IPS-20b (cell line): ENCODE data around the gene MAST1.
"Not testable (repeated sequence)": the region's sequence is repeated elsewhere in the genome, so short reads cannot be mapped to it uniquely, and the experiment has no call there.

Experiments
- H3K27ac ChIP-seq: one replicate; pipeline ENCODE4 v1.5.1; 2013; ENCODE audit warnings: low read length
- H3K27me3 ChIP-seq: 2 replicates; pipeline ENCODE4 v1.6.1; 2013; ENCODE audit warnings: mild to moderate bottlenecking, low read length, inconsistent platforms; ENCODE audit not compliant: insufficient read depth
- H3K36me3 ChIP-seq: 2 replicates; pipeline ENCODE4 v1.6.1; 2013; ENCODE audit warnings: low read depth, mild to moderate bottlenecking, inconsistent platforms, low read length, moderate library complexity; ENCODE audit not compliant: insufficient read depth
- H3K4me1 ChIP-seq: 2 replicates; pipeline ENCODE4 v1.6.1; 2013; ENCODE audit warnings: mild to moderate bottlenecking, control low read depth, inconsistent platforms, low read length, moderate library complexity; ENCODE audit not compliant: insufficient read depth
- H3K4me3 ChIP-seq: 2 replicates; pipeline ENCODE4 v1.5.1; 2013; ENCODE audit warnings: mild to moderate bottlenecking, low read length, inconsistent platforms
- H3K9ac ChIP-seq: 2 replicates; pipeline ENCODE4 v1.6.1; 2013; ENCODE audit warnings: low read depth, mild to moderate bottlenecking, inconsistent platforms, low read length, moderate library complexity
- H3K9me3 ChIP-seq: 2 replicates; pipeline ENCODE4 v1.6.1; 2013; ENCODE audit warnings: mild to moderate bottlenecking, low read depth, low read length, inconsistent platforms; ENCODE audit not compliant: insufficient read depth

Gene MAST1

GRCh38 chr19:12834976-12835757 is 3.1 kb upstream of the MAST1 start:
- Histone ChIP-seq H3K36me3 (no peaks in the 10 kb centered on the region), H3K27me3 (peaks cover 85% of the 10 kb centered on the region), H3K4me3 (peak overlapping the region; percentile 65), H3K4me1 (peaks cover 7% of the 10 kb centered on the region), H3K9me3 (no peaks in the 10 kb centered on the region), H3K9ac (no peak overlapping the region; the same call in 1 of the 2 replicates), H3K27ac (no peak overlapping the region)

- no peak overlapping the region for H3K27ac ChIP-seq
- H3K27me3 ChIP-seq, result peaks cover 72% of the 10 kb centered on the region
- peak overlapping the region; percentile 63; the same call in 1 of the 2 replicates for H3K4me3 ChIP-seq
- no peaks in the 10 kb centered on the region for H3K9me3 ChIP-seq
- H3K9ac ChIP-seq, result no peak overlapping the region
- peaks cover 10% of the 10 kb centered on the region for H3K4me1 ChIP-seq
- no peaks in the 10 kb centered on the region for H3K36me3 ChIP-seq
Measured at GRCh38 chr19:12836529-12836863, 1.8 kb upstream of the MAST1 start.

DNA sequence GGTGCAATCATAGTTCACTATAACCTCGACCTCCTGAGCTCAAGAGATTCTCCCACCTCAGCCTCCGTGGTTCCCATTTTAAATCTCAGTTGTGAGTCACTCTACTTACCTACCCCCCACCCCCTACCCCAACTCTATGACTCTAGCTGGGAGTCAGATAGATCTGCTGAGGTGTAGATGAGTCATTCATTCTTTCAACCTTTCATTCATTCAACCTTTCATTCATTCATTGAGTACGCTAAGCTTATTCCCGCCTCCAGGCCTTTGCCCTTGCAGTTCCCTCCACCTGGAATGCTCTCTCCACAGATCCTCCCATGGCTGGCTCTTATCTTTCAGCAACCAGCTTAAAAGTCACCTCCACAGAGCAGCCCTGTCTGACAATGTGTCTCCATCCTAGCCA is 1.1 kb upstream of the MAST1 start:
- H3K27ac ChIP-seq, result no peak overlapping the region
- no peaks in the 10 kb centered on the region for H3K36me3 ChIP-seq
- H3K9ac ChIP-seq, result no peak overlapping the region
- peaks cover 13% of the 10 kb centered on the region for H3K4me1 ChIP-seq
- peaks cover 64% of the 10 kb centered on the region for H3K27me3 ChIP-seq
- no peaks in the 10 kb centered on the region for H3K9me3 ChIP-seq
- no peak overlapping the region for H3K4me3 ChIP-seq

DNA sequence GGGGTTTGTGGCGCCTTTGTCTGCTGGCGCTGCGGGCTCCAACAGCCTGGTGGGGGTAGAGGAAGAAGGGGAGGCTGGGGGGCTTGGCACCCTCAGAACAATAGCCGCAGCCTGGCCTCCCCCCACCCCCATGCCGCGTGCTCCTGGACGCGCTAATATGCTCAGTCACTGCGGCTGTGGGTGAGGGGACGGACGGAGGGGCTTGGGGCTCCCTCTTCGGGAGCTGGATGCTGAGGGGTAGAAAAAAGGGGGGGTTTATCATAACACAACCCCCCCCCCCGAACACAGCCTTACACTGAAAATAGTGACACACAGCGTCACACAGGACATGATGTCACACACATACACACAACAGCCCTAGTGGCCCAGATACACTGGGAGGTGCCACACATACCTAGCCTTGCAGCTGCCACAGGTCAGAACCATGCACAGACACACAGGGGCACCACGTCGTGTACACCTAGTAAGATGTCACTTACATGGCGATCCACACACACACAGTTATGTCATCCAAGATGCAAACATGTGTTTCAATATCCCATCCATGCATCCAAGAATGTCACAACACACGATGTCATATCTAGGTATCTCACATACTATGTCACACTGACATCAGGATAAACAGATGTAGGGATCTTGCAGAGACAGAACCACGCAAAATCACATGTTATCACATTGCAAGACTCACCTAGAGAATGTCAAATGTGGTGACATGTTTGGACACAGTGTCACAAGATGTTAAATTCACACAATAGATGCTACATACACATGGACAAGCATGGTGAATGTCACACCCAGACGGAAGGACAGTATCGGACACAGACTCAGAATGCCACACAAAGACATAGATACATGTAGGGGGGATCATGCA is 806 bp downstream of the MAST1 start:
- no peaks in the 10 kb centered on the region for H3K36me3 ChIP-seq
- peak overlapping the region; percentile 55; the same call in 1 of the 2 replicates for H3K9ac ChIP-seq
- no peak overlapping the region for H3K27ac ChIP-seq
- peaks cover 49% of the 10 kb centered on the region for H3K27me3 ChIP-seq
- H3K9me3 ChIP-seq, result no peaks in the 10 kb centered on the region
- H3K4me1 ChIP-seq, result peaks cover 9% of the 10 kb centered on the region
- H3K4me3 ChIP-seq, result peak overlapping the region; percentile 69

- Histone ChIP-seq H3K4me1 (peaks cover 9% of the 10 kb centered on the region), H3K27ac (peak overlapping the region; percentile 47), H3K27me3 (peaks cover 36% of the 10 kb centered on the region), H3K36me3 (no peaks in the 10 kb centered on the region), H3K4me3 (peak overlapping the region; percentile 69; the same call in 1 of the 2 replicates), H3K9me3 (no peaks in the 10 kb centered on the region), H3K9ac (peak overlapping the region; percentile 63; the same call in 1 of the 2 replicates)
Measured at GRCh38 chr19:12840091-12841079, 2.1 kb downstream of the MAST1 start.

GRCh38 chr19:12841094-12841493 is 2.8 kb downstream of the MAST1 start:
- no peaks in the 10 kb centered on the region for H3K9me3 ChIP-seq
- peak overlapping the region; percentile 47 for H3K27ac ChIP-seq
- peaks cover 29% of the 10 kb centered on the region for H3K27me3 ChIP-seq
- peak overlapping the region; percentile 69; the same call in 1 of the 2 replicates for H3K4me3 ChIP-seq
- peaks cover 9% of the 10 kb centered on the region for H3K4me1 ChIP-seq
- H3K9ac ChIP-seq, result peak overlapping the region; percentile 63; the same call in 1 of the 2 replicates
- no peaks in the 10 kb centered on the region for H3K36me3 ChIP-seq

DNA sequence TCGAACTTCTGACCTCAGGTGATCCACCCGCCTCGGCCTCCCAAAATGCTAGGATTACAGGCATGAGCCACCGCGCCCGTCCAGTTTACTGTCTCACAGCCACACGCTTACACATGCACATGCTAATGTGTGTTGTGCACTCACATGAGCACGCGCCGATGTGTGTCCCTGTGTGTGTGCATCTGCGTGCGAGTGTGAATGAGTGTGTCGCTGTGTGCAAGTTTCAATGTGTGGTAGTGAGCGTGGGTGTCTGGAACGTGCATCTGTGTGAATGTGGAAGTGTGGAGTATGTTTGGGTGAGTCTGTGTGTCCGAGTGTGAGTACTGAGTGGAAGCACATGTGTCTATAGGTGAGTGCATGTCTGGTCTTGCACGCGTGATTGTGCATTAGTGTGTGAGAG is 4.2 kb downstream of the MAST1 start:
- Histone ChIP-seq H3K9me3 (no peaks in the 10 kb centered on the region), H3K27ac (no peak overlapping the region), H3K27me3 (peaks cover 24% of the 10 kb centered on the region), H3K36me3 (no peaks in the 10 kb centered on the region), H3K9ac (no peak overlapping the region), H3K4me1 (peaks cover 9% of the 10 kb centered on the region), H3K4me3 (no peak overlapping the region)

DNA sequence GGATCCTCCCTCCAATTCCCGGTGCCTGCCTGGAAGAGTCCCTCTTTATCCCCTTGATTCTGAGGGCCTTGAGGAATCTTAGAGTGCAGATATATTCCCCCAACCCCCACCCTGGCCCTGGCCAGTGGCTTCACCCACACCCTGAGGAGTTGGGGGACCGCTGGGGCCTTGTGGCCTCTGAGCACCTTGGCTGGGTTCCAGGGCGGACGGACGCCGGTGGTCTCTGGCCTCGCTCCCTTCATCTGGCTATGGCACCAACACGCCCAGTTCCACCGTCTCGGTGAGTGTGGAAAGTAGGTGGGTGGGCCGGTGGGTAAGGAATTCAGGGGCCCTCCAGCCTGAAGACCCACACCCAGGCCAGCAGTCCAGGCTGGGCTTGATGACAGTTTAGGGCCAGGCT is 5.0 kb downstream of the MAST1 start:
- H3K36me3 ChIP-seq, result no peaks in the 10 kb centered on the region
- H3K4me1 ChIP-seq, result peaks cover 9% of the 10 kb centered on the region
- H3K27me3 ChIP-seq, result peaks cover 25% of the 10 kb centered on the region
- H3K9me3 ChIP-seq, result no peaks in the 10 kb centered on the region
- H3K9ac ChIP-seq, result no peak overlapping the region
- no peak overlapping the region for H3K4me3 ChIP-seq
- H3K27ac ChIP-seq, result no peak overlapping the region

DNA sequence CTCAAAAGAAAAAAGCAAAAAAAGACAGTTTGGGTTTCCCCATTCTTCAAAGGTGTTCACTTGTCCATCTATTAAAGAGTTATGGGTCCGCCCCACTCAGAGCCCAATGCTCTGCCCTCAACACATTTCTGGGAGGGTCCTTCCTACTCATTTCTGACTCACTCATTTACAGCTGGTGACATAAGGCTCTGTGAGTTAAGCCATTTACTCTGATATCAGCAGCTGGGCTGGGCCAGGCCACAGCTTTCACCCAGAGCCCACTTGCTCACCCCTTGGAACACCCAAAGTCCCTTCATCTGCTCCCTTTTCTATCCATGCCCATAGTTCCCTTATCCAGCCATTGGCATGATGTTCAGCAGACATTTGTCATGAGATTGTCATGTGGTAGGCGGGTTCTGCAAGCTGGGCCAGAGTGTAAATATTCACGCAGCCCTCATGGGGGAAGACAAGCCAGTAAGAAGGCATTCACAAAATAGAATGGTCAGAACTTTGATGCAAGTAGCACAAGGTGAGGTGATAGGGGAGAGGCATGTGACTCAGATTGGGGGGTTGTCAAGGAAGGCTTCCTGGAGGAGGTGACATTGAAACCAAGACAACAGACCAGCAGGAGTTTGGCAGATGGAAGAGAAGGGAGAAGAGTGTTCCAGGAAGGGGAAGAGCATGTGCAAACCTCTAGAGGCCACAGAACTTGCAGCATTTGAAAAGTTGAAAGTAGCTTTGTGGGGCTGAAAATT is 5.9 kb downstream of the MAST1 start:
- Histone ChIP-seq H3K4me3 (no peak overlapping the region), H3K27ac (no peak overlapping the region), H3K27me3 (peaks cover 21% of the 10 kb centered on the region), H3K9me3 (no peaks in the 10 kb centered on the region), H3K4me1 (peaks cover 9% of the 10 kb centered on the region), H3K9ac (no peak overlapping the region), H3K36me3 (no peaks in the 10 kb centered on the region; the same call in 1 of the 2 replicates)

DNA sequence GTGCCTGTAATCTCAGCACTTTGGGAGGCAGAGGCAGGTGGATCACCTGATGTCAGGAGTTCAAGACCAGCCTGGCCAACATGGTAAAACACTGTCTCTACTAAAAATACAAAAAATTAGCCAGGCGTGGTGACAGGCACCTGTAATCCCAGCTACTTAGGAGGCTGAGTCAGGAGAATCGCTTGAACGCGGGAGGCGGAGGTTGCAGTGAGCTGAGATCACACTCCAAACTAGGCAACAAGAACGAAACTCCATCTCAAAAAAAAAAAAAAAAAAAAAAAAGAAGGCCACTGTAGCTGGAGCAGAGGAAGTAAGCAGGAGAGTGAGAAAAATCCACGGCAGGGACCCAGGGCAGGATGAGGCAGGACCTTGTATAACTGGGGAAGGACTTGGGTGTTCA is 8.3 kb downstream of the MAST1 start:
- H3K27me3 ChIP-seq, result peaks cover 12% of the 10 kb centered on the region
- H3K9ac ChIP-seq, H3K36me3 ChIP-seq, H3K9me3 ChIP-seq, H3K4me1 ChIP-seq, H3K4me3 ChIP-seq, H3K27ac ChIP-seq: not testable (repeated sequence)
